HL-60 (cell line): ENCODE results near the gene ALLC.

ENCODE experiments used
- CTCF ChIP-seq: IDR thresholded peaks from one replicate; pipeline ENCODE4 v1.5.1; 2011; ENCODE audit warnings: low read length, control low read depth, inconsistent platforms; ENCODE audit not compliant: insufficient read depth
- POLR2AphosphoS5 ChIP-seq: IDR thresholded peaks from 2 replicates; pipeline ENCODE4 v1.6.1; 2012; ENCODE audit warnings: low read depth
- REST ChIP-seq: IDR thresholded peaks from 2 replicates; pipeline ENCODE4 v1.6.1; 2012; ENCODE audit warnings: low read depth; ENCODE audit not compliant: insufficient replicate concordance

- TF ChIP-seq CTCF (no peak), POLR2AphosphoS5 (no peak), REST (no peak)
These were observed 32.8 kb upstream of the ALLC start for GRCh38 chr2:3625186-3625585.
